OCI-LY7 (cell line): Measurements from ENCODE around the gene SNX2.

ENCODE experiments used
- EZH2phosphoT487 ChIP-seq: fragments of 200-600 bp; sonication (generic); IDR thresholded peaks from 2 replicates; pipeline ENCODE4 v1.6.1; 2018; ENCODE audit warnings: low read depth, borderline replicate concordance, mild to moderate bottlenecking, mixed run types, antibody characterized with exemption, low read length, moderate library complexity, mixed read lengths
- TF ChIP-seq, protein P1 (sequence below): fragments of 200-600 bp; sonication (generic); conservative IDR thresholded peaks from 2 replicates; pipeline ENCODE4 v1.5.1; 2014; ENCODE audit warnings: mild to moderate bottlenecking, antibody characterized with exemption, low read length, moderate library complexity, mixed read lengths

DNA sequence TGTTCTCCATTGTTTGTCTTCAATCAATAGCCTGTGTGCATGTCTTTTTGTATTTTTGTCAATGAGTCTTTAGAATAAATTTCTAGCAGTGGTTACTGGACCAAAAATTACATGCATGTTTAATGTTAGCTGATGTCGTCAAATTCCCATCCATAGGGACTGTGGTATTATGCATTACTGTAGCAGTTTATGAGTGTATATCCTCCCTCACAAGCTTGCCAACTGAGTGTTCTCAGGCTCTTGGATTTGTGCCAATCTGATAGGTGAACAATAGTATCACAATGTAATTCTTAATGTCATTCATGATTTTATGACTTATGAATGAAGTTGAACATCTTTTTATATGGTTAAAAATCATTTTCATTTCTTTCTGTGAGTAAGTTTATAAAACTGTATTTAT is 83.6 kb downstream of the SNX2 start:
- TF ChIP-seq, protein P1, sequence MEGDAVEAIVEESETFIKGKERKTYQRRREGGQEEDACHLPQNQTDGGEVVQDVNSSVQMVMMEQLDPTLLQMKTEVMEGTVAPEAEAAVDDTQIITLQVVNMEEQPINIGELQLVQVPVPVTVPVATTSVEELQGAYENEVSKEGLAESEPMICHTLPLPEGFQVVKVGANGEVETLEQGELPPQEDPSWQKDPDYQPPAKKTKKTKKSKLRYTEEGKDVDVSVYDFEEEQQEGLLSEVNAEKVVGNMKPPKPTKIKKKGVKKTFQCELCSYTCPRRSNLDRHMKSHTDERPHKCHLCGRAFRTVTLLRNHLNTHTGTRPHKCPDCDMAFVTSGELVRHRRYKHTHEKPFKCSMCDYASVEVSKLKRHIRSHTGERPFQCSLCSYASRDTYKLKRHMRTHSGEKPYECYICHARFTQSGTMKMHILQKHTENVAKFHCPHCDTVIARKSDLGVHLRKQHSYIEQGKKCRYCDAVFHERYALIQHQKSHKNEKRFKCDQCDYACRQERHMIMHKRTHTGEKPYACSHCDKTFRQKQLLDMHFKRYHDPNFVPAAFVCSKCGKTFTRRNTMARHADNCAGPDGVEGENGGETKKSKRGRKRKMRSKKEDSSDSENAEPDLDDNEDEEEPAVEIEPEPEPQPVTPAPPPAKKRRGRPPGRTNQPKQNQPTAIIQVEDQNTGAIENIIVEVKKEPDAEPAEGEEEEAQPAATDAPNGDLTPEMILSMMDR = no peak
- no peak for TF ChIP-seq EZH2phosphoT487
